Stimulated activated memory B cell treated with anti-CD40 and anti-IgM and Interleukin-4, amounts not matched to agents 10 μg/mL and 1 μg/mL and 100 μg/mL, for 72 hours (primary cell): ENCODE data around the gene WDFY2.
A peak's percentile ranks its signal among the peaks of the same experiment; 100 is the strongest.
"Not testable (repeated sequence)": the region's sequence is repeated elsewhere in the genome, so short reads cannot be mapped to it uniquely, and the experiment has no call there.

Experiments
- ATAC-seq: fragments of 150-1000 bp; cut with Tn5 transposase; 2 replicates; pipeline ENCODE4 v1.10.0; 2021
- H3K27ac Mint-ChIP-seq: one replicate; pipeline ENCODE4 v1.8.0; 2022; ENCODE audit warnings: mild to moderate bottlenecking, mixed read lengths
- H3K27me3 Mint-ChIP-seq: one replicate; pipeline ENCODE4 v1.8.0; 2022; ENCODE audit warnings: mixed read lengths
- H3K36me3 Mint-ChIP-seq: one replicate; pipeline ENCODE4 v1.8.0; 2022; ENCODE audit warnings: mixed read lengths
- H3K4me1 Mint-ChIP-seq: one replicate; pipeline ENCODE4 v1.8.0; 2022; ENCODE audit warnings: mixed read lengths
- H3K4me3 Mint-ChIP-seq: one replicate; pipeline ENCODE4 v1.8.0; 2022; ENCODE audit warnings: mild to moderate bottlenecking, moderate library complexity, mixed read lengths
- H3K9me3 Mint-ChIP-seq: one replicate; pipeline ENCODE4 v1.8.0; 2022; ENCODE audit warnings: mixed read lengths

Gene WDFY2

GRCh38 chr13:51676739-51677138, 92.5 kb downstream of the WDFY2 start:
- no peak overlapping the region for H3K4me3 Mint-ChIP-seq
- H3K36me3 Mint-ChIP-seq = peaks cover 49% of the 10 kb centered on the region
- no peaks in the 10 kb centered on the region for H3K9me3 Mint-ChIP-seq
- H3K27me3 Mint-ChIP-seq = no peaks in the 10 kb centered on the region
- H3K4me1 Mint-ChIP-seq = peaks cover 20% of the 10 kb centered on the region
- ATAC-seq = no peak
- no peak overlapping the region for H3K27ac Mint-ChIP-seq

GRCh38 chr13:51678420-51678819, 94.2 kb downstream of the WDFY2 start:
- no peak overlapping the region for H3K4me3 Mint-ChIP-seq
- H3K4me1 Mint-ChIP-seq = peaks cover 5% of the 10 kb centered on the region
- no peak for ATAC-seq
- H3K9me3 Mint-ChIP-seq = no peaks in the 10 kb centered on the region
- no peaks in the 10 kb centered on the region for H3K27me3 Mint-ChIP-seq
- peaks cover 52% of the 10 kb centered on the region for H3K36me3 Mint-ChIP-seq
- H3K27ac Mint-ChIP-seq = no peak overlapping the region

- no peaks in the 10 kb centered on the region for H3K9me3 Mint-ChIP-seq
- no peaks in the 10 kb centered on the region for H3K27me3 Mint-ChIP-seq
- H3K27ac Mint-ChIP-seq = no peak overlapping the region
- no peak overlapping the region for H3K4me3 Mint-ChIP-seq
- H3K4me1 Mint-ChIP-seq = no peaks in the 10 kb centered on the region
- ATAC-seq = no peak
- peaks cover 57% of the 10 kb centered on the region for H3K36me3 Mint-ChIP-seq
Observed at GRCh38 chr13:51679616-51680015, 95.4 kb downstream of the WDFY2 start.

GRCh38 chr13:51681037-51681678, 96.9 kb downstream of the WDFY2 start:
- Mint-ChIP-seq H3K4me3 (no peak overlapping the region), H3K4me1 (no peaks in the 10 kb centered on the region), H3K36me3 (peaks cover 62% of the 10 kb centered on the region), H3K27me3 (no peaks in the 10 kb centered on the region), H3K27ac (no peak overlapping the region), H3K9me3 (no peaks in the 10 kb centered on the region)
- no peak for ATAC-seq

- H3K4me3 Mint-ChIP-seq = no peak overlapping the region
- no peak for ATAC-seq
- no peaks in the 10 kb centered on the region for H3K9me3 Mint-ChIP-seq
- H3K4me1 Mint-ChIP-seq = peaks cover 2% of the 10 kb centered on the region
- no peaks in the 10 kb centered on the region for H3K27me3 Mint-ChIP-seq
- peaks cover 58% of the 10 kb centered on the region for H3K36me3 Mint-ChIP-seq
- H3K27ac Mint-ChIP-seq = no peak overlapping the region
Observed at GRCh38 chr13:51682686-51683085, 98.4 kb downstream of the WDFY2 start.

- no peaks in the 10 kb centered on the region for H3K27me3 Mint-ChIP-seq
- no peak for ATAC-seq
Observed at GRCh38 chr13:51683597-51683996, 99.3 kb downstream of the WDFY2 start.

GRCh38 chr13:51684076-51684475, 99.8 kb downstream of the WDFY2 start:
- Mint-ChIP-seq H3K9me3 (no peaks in the 10 kb centered on the region), H3K27me3 (no peaks in the 10 kb centered on the region), H3K36me3 (peaks cover 48% of the 10 kb centered on the region), H3K27ac (no peak overlapping the region), H3K4me3 (no peak overlapping the region), H3K4me1 (peaks cover 10% of the 10 kb centered on the region)
- no peak for ATAC-seq

More at GRCh38 chr13:51683597-51683996, 99.3 kb downstream of the WDFY2 start:
- Mint-ChIP-seq H3K4me3 (no peak overlapping the region), H3K9me3 (no peaks in the 10 kb centered on the region), H3K36me3 (peaks cover 53% of the 10 kb centered on the region), H3K27ac (no peak overlapping the region), H3K4me1 (peaks cover 10% of the 10 kb centered on the region)

GRCh38 chr13:51687947-51688714, 103.9 kb downstream of the WDFY2 start:
- peaks cover 11% of the 10 kb centered on the region for H3K36me3 Mint-ChIP-seq
- peak overlapping the region; percentile 2 for H3K27ac Mint-ChIP-seq
- peaks cover 10% of the 10 kb centered on the region for H3K4me1 Mint-ChIP-seq
- H3K27me3 Mint-ChIP-seq = no peaks in the 10 kb centered on the region
- H3K4me3 Mint-ChIP-seq = no peak overlapping the region
- no peak for ATAC-seq
- no peaks in the 10 kb centered on the region for H3K9me3 Mint-ChIP-seq

GRCh38 chr13:51688937-51689662, 104.8 kb downstream of the WDFY2 start:
- ATAC-seq = no peak
- Mint-ChIP-seq H3K4me1 (peaks cover 10% of the 10 kb centered on the region), H3K27me3 (no peaks in the 10 kb centered on the region), H3K9me3 (no peaks in the 10 kb centered on the region), H3K27ac (peak overlapping the region; percentile 2), H3K36me3 (peaks cover 10% of the 10 kb centered on the region), H3K4me3 (no peak overlapping the region)

GRCh38 chr13:51689663-51689996, 105.4 kb downstream of the WDFY2 start:
- Mint-ChIP-seq H3K27ac (no peak overlapping the region), H3K4me1 (peaks cover 10% of the 10 kb centered on the region), H3K4me3 (no peak overlapping the region), H3K36me3 (peaks cover 5% of the 10 kb centered on the region), H3K27me3 (no peaks in the 10 kb centered on the region), H3K9me3 (no peaks in the 10 kb centered on the region)
- ATAC-seq = no peak

GRCh38 chr13:51695677-51696076, 111.4 kb downstream of the WDFY2 start:
- peaks cover 17% of the 10 kb centered on the region for H3K36me3 Mint-ChIP-seq
- not testable (repeated sequence) for H3K27me3 Mint-ChIP-seq, H3K27ac Mint-ChIP-seq, H3K4me3 Mint-ChIP-seq, H3K9me3 Mint-ChIP-seq, H3K4me1 Mint-ChIP-seq, ATAC-seq

- no peak overlapping the region for H3K4me3 Mint-ChIP-seq
- H3K36me3 Mint-ChIP-seq = peaks cover 17% of the 10 kb centered on the region
- no peak overlapping the region for H3K27ac Mint-ChIP-seq
- no peak for ATAC-seq
- no peaks in the 10 kb centered on the region for H3K4me1 Mint-ChIP-seq
- no peaks in the 10 kb centered on the region for H3K9me3 Mint-ChIP-seq
- no peaks in the 10 kb centered on the region for H3K27me3 Mint-ChIP-seq
Observed at GRCh38 chr13:51697181-51697580, 112.9 kb downstream of the WDFY2 start.

GRCh38 chr13:51697855-51698254, 113.6 kb downstream of the WDFY2 start:
- ATAC-seq = no peak
- H3K27me3 Mint-ChIP-seq = no peaks in the 10 kb centered on the region
- no peaks in the 10 kb centered on the region for H3K9me3 Mint-ChIP-seq
- no peak overlapping the region for H3K4me3 Mint-ChIP-seq
- H3K36me3 Mint-ChIP-seq = peaks cover 17% of the 10 kb centered on the region
- no peaks in the 10 kb centered on the region for H3K4me1 Mint-ChIP-seq
- no peak overlapping the region for H3K27ac Mint-ChIP-seq

GRCh38 chr13:51698352-51698751, 114.1 kb downstream of the WDFY2 start:
- Mint-ChIP-seq H3K4me3 (no peak overlapping the region), H3K27me3 (no peaks in the 10 kb centered on the region), H3K27ac (no peak overlapping the region), H3K4me1 (no peaks in the 10 kb centered on the region), H3K36me3 (peaks cover 17% of the 10 kb centered on the region), H3K9me3 (no peaks in the 10 kb centered on the region)
- ATAC-seq = no peak

- Mint-ChIP-seq H3K4me3 (no peak overlapping the region), H3K36me3 (peaks cover 17% of the 10 kb centered on the region), H3K27me3 (no peaks in the 10 kb centered on the region), H3K27ac (peak overlapping the region; percentile 61), H3K9me3 (no peaks in the 10 kb centered on the region), H3K4me1 (peaks cover 23% of the 10 kb centered on the region)
- ATAC-seq = peak; percentile 71
Observed at GRCh38 chr13:51704399-51705313, 120.4 kb downstream of the WDFY2 start.
